ENCODE results near the gene EFNB2.

DNA sequence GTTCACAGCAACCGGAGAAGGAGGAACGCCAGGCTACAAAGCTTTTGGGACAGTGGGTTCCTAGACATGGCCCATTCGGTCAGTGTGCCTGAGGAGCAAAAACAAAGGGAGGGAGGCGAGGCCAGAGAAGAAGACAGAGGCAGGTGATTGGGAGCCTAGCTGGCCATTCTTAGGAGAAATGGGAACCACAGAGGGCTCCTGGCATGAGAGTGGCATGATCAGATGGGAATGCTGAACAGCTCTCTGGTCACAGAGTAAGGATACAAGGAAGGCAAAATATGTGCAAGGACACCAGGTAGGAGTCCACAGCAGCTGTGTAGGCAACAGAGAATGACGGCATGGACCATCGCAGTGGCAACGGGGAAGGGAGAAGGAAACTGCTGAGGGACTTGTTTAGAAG is 82.4 kb downstream of the EFNB2 start:
- TF ChIP-seq, protein P1, sequence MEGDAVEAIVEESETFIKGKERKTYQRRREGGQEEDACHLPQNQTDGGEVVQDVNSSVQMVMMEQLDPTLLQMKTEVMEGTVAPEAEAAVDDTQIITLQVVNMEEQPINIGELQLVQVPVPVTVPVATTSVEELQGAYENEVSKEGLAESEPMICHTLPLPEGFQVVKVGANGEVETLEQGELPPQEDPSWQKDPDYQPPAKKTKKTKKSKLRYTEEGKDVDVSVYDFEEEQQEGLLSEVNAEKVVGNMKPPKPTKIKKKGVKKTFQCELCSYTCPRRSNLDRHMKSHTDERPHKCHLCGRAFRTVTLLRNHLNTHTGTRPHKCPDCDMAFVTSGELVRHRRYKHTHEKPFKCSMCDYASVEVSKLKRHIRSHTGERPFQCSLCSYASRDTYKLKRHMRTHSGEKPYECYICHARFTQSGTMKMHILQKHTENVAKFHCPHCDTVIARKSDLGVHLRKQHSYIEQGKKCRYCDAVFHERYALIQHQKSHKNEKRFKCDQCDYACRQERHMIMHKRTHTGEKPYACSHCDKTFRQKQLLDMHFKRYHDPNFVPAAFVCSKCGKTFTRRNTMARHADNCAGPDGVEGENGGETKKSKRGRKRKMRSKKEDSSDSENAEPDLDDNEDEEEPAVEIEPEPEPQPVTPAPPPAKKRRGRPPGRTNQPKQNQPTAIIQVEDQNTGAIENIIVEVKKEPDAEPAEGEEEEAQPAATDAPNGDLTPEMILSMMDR (IDR thresholded peaks at IDR 0.05; ENCODE audit: insufficient read depth, low read length): no peak
- no peak for TF ChIP-seq GABPA (IDR thresholded peaks at IDR 0.05; ENCODE audit: low read depth)

Measured in HL-60 (cell line).